HL-60 (cell line): ENCODE measurements around the gene ABHD16A.

Source experiments
- DNase-seq, 2 experiments: peaks; one replicate each; pipeline ENCODE4 v3.0.0-alpha.2; 2010 to 2020; ENCODE audit warnings: low read depth in 1 of 2, low spot score in 1 of 2
- H3K27ac ChIP-seq: fragments of 250-450 bp; sonication (Bioruptor Pico); replicated peaks from 2 replicates; pipeline ENCODE4 v1.5.1; 2020; ENCODE audit warnings: mild to moderate bottlenecking, moderate library complexity
- H3K27me3 ChIP-seq: fragments of 250-450 bp; sonication (Bioruptor Pico); 2 replicates; pipeline ENCODE4 v1.5.1; 2021; ENCODE audit warnings: mild to moderate bottlenecking, moderate library complexity; ENCODE audit not compliant: insufficient read depth, poor library complexity, severe bottlenecking
- H3K4me3 ChIP-seq: replicated peaks from 2 replicates; pipeline ENCODE4 v1.5.1; 2011; ENCODE audit warnings: mild to moderate bottlenecking, control low read depth, low read length; ENCODE audit not compliant: insufficient read depth
- CTCF ChIP-seq: IDR thresholded peaks from one replicate; pipeline ENCODE4 v1.5.1; 2011; ENCODE audit warnings: low read length, control low read depth, inconsistent platforms; ENCODE audit not compliant: insufficient read depth
- GABPA ChIP-seq: IDR thresholded peaks from 2 replicates; pipeline ENCODE4 v1.6.1; 2012; ENCODE audit warnings: low read depth
- POLR2AphosphoS5 ChIP-seq: IDR thresholded peaks from 2 replicates; pipeline ENCODE4 v1.6.1; 2012; ENCODE audit warnings: low read depth
- REST ChIP-seq: IDR thresholded peaks from 2 replicates; pipeline ENCODE4 v1.6.1; 2012; ENCODE audit warnings: low read depth; ENCODE audit not compliant: insufficient replicate concordance
- SPI1 ChIP-seq: IDR thresholded peaks from 2 replicates; pipeline ENCODE4 v1.6.1; 2012; ENCODE audit warnings: low read depth, mild to moderate bottlenecking, borderline replicate concordance

Gene ABHD16A

GRCh38 chr6:31719001-31719400 lies 15.9 kb upstream of the ABHD16A start:
- DNase-seq = no peak
- TF ChIP-seq SPI1 = no peak
- TF ChIP-seq POLR2AphosphoS5 = no peak
- TF ChIP-seq CTCF = no peak
- no peak for TF ChIP-seq GABPA
- no peak for TF ChIP-seq REST
- Histone ChIP-seq H3K4me3 (no peak overlapping the region), H3K27me3 (no peaks in the 10 kb centered on the region), H3K27ac (no peak overlapping the region)

GRCh38 chr6:31718265-31718664 lies 15.1 kb upstream of the ABHD16A start:
- no peak for DNase-seq
- no peaks in the 10 kb centered on the region for H3K27me3 ChIP-seq
- H3K27ac ChIP-seq = no peak overlapping the region
- TF ChIP-seq SPI1 (no peak), REST (no peak), CTCF (no peak), POLR2AphosphoS5 (no peak), GABPA (no peak)
- H3K4me3 ChIP-seq = no peak overlapping the region

- no peak for DNase-seq
Measured at GRCh38 chr6:31717499-31718222, 14.5 kb upstream of the ABHD16A start.

More at GRCh38 chr6:31717499-31718222, 14.5 kb upstream of the ABHD16A start:
- H3K27ac ChIP-seq = no peak overlapping the region
- TF ChIP-seq SPI1 (no peak), CTCF (no peak), REST (no peak), POLR2AphosphoS5 (no peak), GABPA (no peak)
- no peak overlapping the region for H3K4me3 ChIP-seq
- H3K27me3 ChIP-seq = no peaks in the 10 kb centered on the region
